ENCODE data around the gene MYO1D.

The MYO1D gene

GRCh38 chr17:32628271-32629044 is 248.5 kb downstream of the MYO1D start:
- no peak overlapping the region for H3K9ac ChIP-seq (ENCODE audit: low read length)
- H3K36me3 ChIP-seq (replicated peaks; ENCODE audit: low read depth, low read length) = no peaks in the 10 kb centered on the region
- no peaks in the 10 kb centered on the region for H3K4me1 ChIP-seq (ENCODE audit: low read length)
- no peak overlapping the region for H3K27ac ChIP-seq (ENCODE audit: low read length)
- no peak overlapping the region for H3K4me3 ChIP-seq (ENCODE audit: low read length)
- H2AFZ ChIP-seq (ENCODE audit: low read depth, low read length) = no peak overlapping the region
- TF ChIP-seq EZH2phosphoT487 (IDR thresholded peaks at IDR 0.05; ENCODE audit: low read depth) (no peak), CTCF (IDR thresholded peaks at IDR 0.05; ENCODE audit: low read depth, low read length) (no peak)
- no peaks in the 10 kb centered on the region for H3K27me3 ChIP-seq (ENCODE audit: low read depth, low read length)
- no peaks in the 10 kb centered on the region for H3K9me3 ChIP-seq (ENCODE audit: insufficient read depth, low read length)
- H3K79me2 ChIP-seq (ENCODE audit: low read length) = no peaks in the 10 kb centered on the region
- no peaks in the 10 kb centered on the region for H4K20me1 ChIP-seq (ENCODE audit: insufficient read depth, low read length)
- no peak overlapping the region for H3K4me2 ChIP-seq (ENCODE audit: low read length)

GRCh38 chr17:32627239-32627996 is 249.5 kb downstream of the MYO1D start:
- Histone ChIP-seq H3K4me1 (ENCODE audit: low read length) (no peaks in the 10 kb centered on the region), H3K36me3 (replicated peaks; ENCODE audit: low read depth, low read length) (no peaks in the 10 kb centered on the region), H3K27ac (ENCODE audit: low read length) (no peak overlapping the region)

GRCh38 chr17:32626379-32626791 is 250.5 kb downstream of the MYO1D start:
- no peaks in the 10 kb centered on the region for H3K27me3 ChIP-seq (ENCODE audit: low read depth, low read length)
- no peak overlapping the region for H3K4me3 ChIP-seq (ENCODE audit: low read length)
- no peaks in the 10 kb centered on the region for H4K20me1 ChIP-seq (ENCODE audit: insufficient read depth, low read length)
- H3K4me1 ChIP-seq (ENCODE audit: low read length) = no peaks in the 10 kb centered on the region
- no peak overlapping the region for H2AFZ ChIP-seq (ENCODE audit: low read depth, low read length)
- no peaks in the 10 kb centered on the region for H3K36me3 ChIP-seq (replicated peaks; ENCODE audit: low read depth, low read length)
- no peaks in the 10 kb centered on the region for H3K79me2 ChIP-seq (ENCODE audit: low read length)
- TF ChIP-seq EZH2phosphoT487 (IDR thresholded peaks at IDR 0.05; ENCODE audit: low read depth) (no peak), CTCF (IDR thresholded peaks at IDR 0.05; ENCODE audit: low read depth, low read length) (no peak)
- H3K4me2 ChIP-seq (ENCODE audit: low read length) = no peak overlapping the region
- no peak overlapping the region for H3K9ac ChIP-seq (ENCODE audit: low read length)
- H3K27ac ChIP-seq (ENCODE audit: low read length) = no peak overlapping the region
- H3K9me3 ChIP-seq (ENCODE audit: insufficient read depth, low read length) = no peaks in the 10 kb centered on the region

More at GRCh38 chr17:32627239-32627996, 249.5 kb downstream of the MYO1D start:
- H2AFZ ChIP-seq (ENCODE audit: low read depth, low read length) = no peak overlapping the region
- no peak overlapping the region for H3K4me2 ChIP-seq (ENCODE audit: low read length)
- H3K79me2 ChIP-seq (ENCODE audit: low read length) = no peaks in the 10 kb centered on the region
- no peaks in the 10 kb centered on the region for H3K27me3 ChIP-seq (ENCODE audit: low read depth, low read length)
- no peaks in the 10 kb centered on the region for H3K9me3 ChIP-seq (ENCODE audit: insufficient read depth, low read length)
- no peak overlapping the region for H3K4me3 ChIP-seq (ENCODE audit: low read length)
- no peaks in the 10 kb centered on the region for H4K20me1 ChIP-seq (ENCODE audit: insufficient read depth, low read length)
- H3K9ac ChIP-seq (ENCODE audit: low read length) = no peak overlapping the region
- TF ChIP-seq CTCF (IDR thresholded peaks at IDR 0.05; ENCODE audit: low read depth, low read length) (no peak), EZH2phosphoT487 (IDR thresholded peaks at IDR 0.05; ENCODE audit: low read depth) (no peak)

- Histone ChIP-seq H3K4me2 (ENCODE audit: low read length) (no peak overlapping the region), H3K9me3 (ENCODE audit: insufficient read depth, low read length) (no peaks in the 10 kb centered on the region), H3K79me2 (ENCODE audit: low read length) (no peaks in the 10 kb centered on the region), H4K20me1 (ENCODE audit: insufficient read depth, low read length) (no peaks in the 10 kb centered on the region), H3K27ac (ENCODE audit: low read length) (no peak overlapping the region), H3K4me3 (ENCODE audit: low read length) (no peak overlapping the region), H3K9ac (ENCODE audit: low read length) (no peak overlapping the region), H3K4me1 (ENCODE audit: low read length) (no peaks in the 10 kb centered on the region), H3K27me3 (ENCODE audit: low read depth, low read length) (no peaks in the 10 kb centered on the region), H2AFZ (ENCODE audit: low read depth, low read length) (no peak overlapping the region), H3K36me3 (replicated peaks; ENCODE audit: low read depth, low read length) (no peaks in the 10 kb centered on the region)
- TF ChIP-seq CTCF (IDR thresholded peaks at IDR 0.05; ENCODE audit: low read depth, low read length) = no peak
- TF ChIP-seq EZH2phosphoT487 (IDR thresholded peaks at IDR 0.05; ENCODE audit: low read depth) = no peak
Observed at GRCh38 chr17:32625971-32626370, 251.0 kb downstream of the MYO1D start.

Measured in OCI-LY3 (cell line).